Heart right ventricle (tissue), 16 donors: ENCODE results near the gene ADCY5. TPM values are rescaled to one million over a fixed set of nuclear protein-coding genes. Genes with fewer than 3 reads are reported as not detected.

Experiments used
- ATAC-seq, 8 donors: fragments of 200-7000 bp; cut with Tn5 transposase; one replicate each; pipeline ENCODE4 v1.9.1; 2020; ENCODE audit warnings: mild to moderate bottlenecking in 8 of 8, moderate library complexity in 8 of 8, moderate number of reproducible peaks in 1 of 8
- DNase-seq, 2 donors: peaks; one replicate each; pipeline ENCODE4 v3.0.0-alpha.2; 2020
- H3K27ac ChIP-seq, 10 donors: fragments of 200-600 bp; sonication (generic) in 2 of 10; one replicate each; pipeline versions ENCODE4 v1.5.0 to v1.8.0; 2020 to 2022; ENCODE audit warnings: mild to moderate bottlenecking in 3 of 10
- H3K27me3 ChIP-seq, 7 donors: fragments of 200-600 bp; one replicate each; pipeline ENCODE4 v1.8.0; 2021 to 2022; ENCODE audit warnings: mild to moderate bottlenecking in 2 of 7
- H3K36me3 ChIP-seq, 9 donors: fragments of 200-600 bp; sonication (generic) in 1 of 9; one replicate each; pipeline versions ENCODE4 v1.5.0 to v1.8.0; 2020 to 2022; ENCODE audit warnings: mild to moderate bottlenecking in 2 of 9
- H3K4me1 ChIP-seq, 9 donors: fragments of 200-600 bp; sonication (generic) in 1 of 9; one replicate each; pipeline versions ENCODE4 v1.5.0 to v1.8.0; 2020 to 2022; ENCODE audit warnings: mild to moderate bottlenecking in 4 of 9
- H3K4me3 ChIP-seq, 10 donors: fragments of 200-600 bp; sonication (generic) in 2 of 10; one replicate each; pipeline versions ENCODE4 v1.5.0 to v1.8.0; 2020 to 2022; ENCODE audit warnings: mild to moderate bottlenecking in 7 of 10, moderate library complexity in 2 of 10
- H3K9me3 ChIP-seq, 11 donors: fragments of 200-600 bp in 10 of 11; sonication (generic) in 2 of 11; one replicate each; pipeline versions ENCODE4 v1.5.0 to v1.8.0; 2013 to 2022; ENCODE audit warnings: mild to moderate bottlenecking in 2 of 11, control low read depth in 1 of 11, moderate library complexity in 1 of 11
- CTCF ChIP-seq, 9 donors: fragments of 200-600 bp; sonication (generic) in 2 of 9; IDR thresholded peaks; one replicate each; pipeline versions ENCODE4 v1.5.0 to v1.8.0; 2021 to 2022; ENCODE audit warnings: antibody characterized with exemption in 9 of 9, mild to moderate bottlenecking in 5 of 9, moderate library complexity in 1 of 9
- WGBS, 2 donors: extraction: QIAGEN DNeasy Blood & Tissue Kit; methylation state at CpG; one replicate each; pipeline ENCODE4 v1.1.7; 2013; ENCODE audit warnings: inconsistent platforms in 1 of 2; 5-methylcytosine and 5-hydroxymethylcytosine counted together
- intact Hi-C, 10 donors: fragments of 100-400 bp; cut with DNase I; formaldehyde crosslinking; loops; one replicate each; pipeline versions ENCODE4 v1.11.1 to v1.14.2; 2022
- polyA plus RNA-seq, 2 donors: library from polyadenylated mRNA; stranded (reverse); fragments of 200-250 nt; gene quantifications; one replicate each; pipeline ENCODE4 v1.2.3, GENCODE V29; 2013
- total RNA-seq, 10 donors: library from RNA; stranded (reverse); fragmentation: NEBNext Ultra II Directional in 3 of 10; extraction: Animal tissue kit (Norgen Biotek cat#: 25700) in 3 of 10; gene quantifications; one replicate each; pipeline versions ENCODE4 v1.2.1 to v1.2.4, GENCODE V29; 2021 to 2023
- donor health status: Arrhythmogenic right ventricular cardiomyopathy.
- donor health status: ischemic (EF 13 %, LVEDD 7.1; RV severe dilation, severe dysfunction).
- donor health status: healthy with polysubstance abuse.
- donor health status: DM: no; HTN: yes; CAD: no.
- donor health status: DM: no; HTN: no; CAD: no.
- donor health status: ischemic (EF 25% LVEDD 6.9; RV normal size, moderate dysfunction).
- donor health status: ischemic (EF 25% LVEDD 5.7; RV mildly dilated, moderate dysfunction).
- donor health status: healthy.
- donor health status: DM: yes; HTN: yes; CAD: no.
- donor health status: Ischemic cardiomyopathy.
- donor health status: ischemic (EF 35%, LVEDD 5.7; RV mildly dilated, moderate dysfunction).
- donor health status: nonischemic (EF 11% LVEDD 7.7; RV severe dilation, severe dysfunction).
- donor health status: DM: yes; HTN: yes; CAD: no.
- donor health status: PGD.
- donor health status: ischemic (EF 29% LVEDD 5.4; RV normal size, mild dysfunction).
- donor health status: nonischemic (EF 23%, LVEDD 6.1; RV moderate dilation, normal function).

ADCY5 gene
- total and polyA plus RNA-seq, 12 donors, result 37.2 to 245 (median 198) TPM

- no peak for ATAC-seq
- no peaks in the 10 kb centered on the region for H3K27me3 ChIP-seq
- intact Hi-C loops, result loop anchor here in 5 of 10 donors (5.0 to 10.0 kb wide), 4 partner anchors 238 to 416 kb away; partner anchors contain the start of gene SEMA5B (in 1 of the 5)
- H3K9me3 ChIP-seq, result peaks cover 0 to 14% (median 0%) of the 10 kb centered on the region in 11 donors
- TF ChIP-seq CTCF (IDR thresholded peaks at IDR 0.05), result no peak
- peaks cover 0 to 10% (median 0%) of the 10 kb centered on the region in 9 donors for H3K4me1 ChIP-seq
- H3K4me3 ChIP-seq, result no peak overlapping the region
- peaks cover 0 to 63% (median 3%) of the 10 kb centered on the region in 9 donors for H3K36me3 ChIP-seq
- DNase-seq, result no peak
- H3K27ac ChIP-seq, result no peak overlapping the region
- 82 to 84% methylated on average over 5 of the region's 5 CpGs for WGBS, 2 donors
Measured at GRCh38 chr3:123262868-123263267, 186.0 kb downstream of the ADCY5 start.

GRCh38 chr3:123262226-123262625 is 186.7 kb downstream of the ADCY5 start:
- H3K36me3 ChIP-seq, result peaks cover 0 to 66% (median 3%) of the 10 kb centered on the region in 9 donors
- H3K27ac ChIP-seq, result no peak overlapping the region
- no peaks in the 10 kb centered on the region for H3K27me3 ChIP-seq
- intact Hi-C loops, result loop anchor here in 5 of 10 donors (5.0 to 10.0 kb wide), 4 partner anchors 237 to 415 kb away; partner anchors contain the start of gene SEMA5B (in 1 of the 5)
- H3K4me3 ChIP-seq, result no peak overlapping the region
- TF ChIP-seq CTCF (IDR thresholded peaks at IDR 0.05), result no peak
- DNase-seq (no peak), ATAC-seq (no peak)
- 93 to 95% methylated on average over 2 of the region's 2 CpGs for WGBS, 2 donors
- peaks cover 0 to 14% (median 0%) of the 10 kb centered on the region in 11 donors for H3K9me3 ChIP-seq
- H3K4me1 ChIP-seq, result peaks cover 0 to 10% (median 0%) of the 10 kb centered on the region in 9 donors

GRCh38 chr3:123261666-123262065 is 187.2 kb downstream of the ADCY5 start:
- no peaks in the 10 kb centered on the region for H3K27me3 ChIP-seq
- peaks cover 0 to 9% (median 0%) of the 10 kb centered on the region in 11 donors for H3K9me3 ChIP-seq
- H3K4me3 ChIP-seq, result no peak overlapping the region
- no peak for TF ChIP-seq CTCF (IDR thresholded peaks at IDR 0.05)
- WGBS, 2 donors, result 76 to 84% methylated on average over 3 of the region's 3 CpGs
- intact Hi-C loops, result loop anchor here in 5 of 10 donors (5.0 to 10.0 kb wide), 4 partner anchors 237 to 414 kb away; partner anchors contain the start of gene SEMA5B (in 1 of the 5)
- H3K4me1 ChIP-seq, result peaks cover 0 to 10% (median 0%) of the 10 kb centered on the region in 9 donors
- H3K36me3 ChIP-seq, result peaks cover 0 to 71% (median 3%) of the 10 kb centered on the region in 9 donors
- ATAC-seq, result no peak
- DNase-seq, result no peak
- H3K27ac ChIP-seq, result no peak overlapping the region

- peak in 5 of 8 donors; percentile 51 to 76 (median 64) for ATAC-seq
- no peaks in the 10 kb centered on the region for H3K27me3 ChIP-seq
- peak in 8 of 9 donors; percentile 36 to 72 (median 64) for TF ChIP-seq CTCF (IDR thresholded peaks at IDR 0.05)
Measured at GRCh38 chr3:123258811-123259420, 190.0 kb downstream of the ADCY5 start.

More at GRCh38 chr3:123258811-123259420, 190.0 kb downstream of the ADCY5 start:
- 47 to 50% methylated on average over 3 of the region's 3 CpGs for WGBS, 2 donors
- H3K36me3 ChIP-seq, result peaks cover 0 to 59% (median 3%) of the 10 kb centered on the region in 9 donors
- H3K4me3 ChIP-seq, result no peak overlapping the region
- no peaks in the 10 kb centered on the region for H3K9me3 ChIP-seq
- intact Hi-C loops, result loop anchor here (5.0 to 10.0 kb wide), 8 partner anchors 224 to 404 kb away; partner anchors contain the start of gene SEMA5B (in 2 of the 10)
- H3K27ac ChIP-seq, result no peak overlapping the region
- peaks cover 0 to 10% (median 0%) of the 10 kb centered on the region in 9 donors for H3K4me1 ChIP-seq
- no peak for DNase-seq
